AG04450 (cell line): ENCODE results near the gene GSAP. TPM values are rescaled to one million over a fixed set of nuclear protein-coding genes. Genes with fewer than 3 reads are reported as not detected.

Experiments
- CTCF ChIA-PET: fragments of 300-600, 350-600 bp; formaldehyde crosslinking; extraction: SDS; loops from one replicate; lab custom pipeline; 2022; ENCODE audit warnings: antibody characterized with exemption, inconsistent platforms; lab: Charles Lee
- POLR2A ChIA-PET: fragments of 350-600 bp; formaldehyde crosslinking; extraction: SDS; loops from one replicate; lab custom pipeline; 2021; ENCODE audit warnings: antibody characterized with exemption, inconsistent platforms; lab: Yijun Ruan, JAX
- DNase-seq: peaks from one replicate; pipeline ENCODE4 v3.0.0-alpha.2; 2011; ENCODE audit warnings: low read depth, low spot score
- H3K27ac ChIP-seq: one replicate; pipeline ENCODE4 v1.5.1; 2012; ENCODE audit warnings: low read depth, low read length, control low read depth
- H3K27me3 ChIP-seq: one replicate; pipeline ENCODE4 v1.6.0; 2012; ENCODE audit warnings: low read length; ENCODE audit not compliant: control insufficient read depth, insufficient read depth
- H3K4me3 ChIP-seq: 2 replicates; pipeline ENCODE4 v1.5.1; 2011; ENCODE audit warnings: mild to moderate bottlenecking, low read depth, low read length, control low read depth
- H3K9me3 ChIP-seq: 2 replicates; pipeline ENCODE4 v1.5.1; 2012; ENCODE audit warnings: low read length; ENCODE audit not compliant: control insufficient read depth, insufficient read depth
- CTCF ChIP-seq: IDR thresholded peaks from 2 replicates; pipeline ENCODE4 v1.5.1; 2011; ENCODE audit warnings: low read depth, low read length, control low read depth, inconsistent platforms
- polyA plus RNA-seq: library from polyadenylated mRNA; depleted of rRNA; stranded (reverse); fragments of >200 nt; gene quantifications from 2 replicates; pipeline ENCODE4 v1.2.3, GENCODE V29; 2011

The GSAP gene
- polyA plus RNA-seq, 1 experiment = 8.9 TPM

GRCh38 chr7:77290425-77290824 lies 125.7 kb downstream of the GSAP start:
- POLR2A ChIA-PET = no interaction called here
- H3K4me3 ChIP-seq = no peak overlapping the region
- no peaks in the 10 kb centered on the region for H3K27me3 ChIP-seq
- TF ChIP-seq CTCF = no peak
- DNase-seq = no peak
- H3K27ac ChIP-seq = no peak overlapping the region
- H3K9me3 ChIP-seq = peaks cover 8% of the 10 kb centered on the region; the same call in 1 of the 2 replicates
- CTCF ChIA-PET = no interaction called here

- no peak for TF ChIP-seq CTCF
- ChIA-PET POLR2A (no interaction called here), CTCF (interaction anchor here (1.3 kb wide), 1 partner anchor 43 kb away, joined by 3 read pairs; no protein-coding TSS in a partner anchor)
- H3K27me3 ChIP-seq = no peaks in the 10 kb centered on the region
- peaks cover 8% of the 10 kb centered on the region; the same call in 1 of the 2 replicates for H3K9me3 ChIP-seq
- no peak overlapping the region for H3K4me3 ChIP-seq
- no peak for DNase-seq
- H3K27ac ChIP-seq = no peak overlapping the region
Observed at GRCh38 chr7:77289387-77289786, 126.8 kb downstream of the GSAP start.

GRCh38 chr7:77288676-77289320 lies 127.4 kb downstream of the GSAP start:
- H3K27ac ChIP-seq = no peak overlapping the region
- DNase-seq = no peak
- no peak for TF ChIP-seq CTCF
- H3K27me3 ChIP-seq = no peaks in the 10 kb centered on the region
- ChIA-PET CTCF (interaction anchor here (1.3 kb wide), 1 partner anchor 43 kb away, joined by 3 read pairs; no protein-coding TSS in a partner anchor), POLR2A (no interaction called here)
- no peak overlapping the region for H3K4me3 ChIP-seq
- peaks cover 8% of the 10 kb centered on the region; the same call in 1 of the 2 replicates for H3K9me3 ChIP-seq

- no peak for TF ChIP-seq CTCF
- POLR2A ChIA-PET = no interaction called here
- H3K9me3 ChIP-seq = peaks cover 8% of the 10 kb centered on the region; the same call in 1 of the 2 replicates
- no peak overlapping the region for H3K27ac ChIP-seq
- no peak for DNase-seq
- no peak overlapping the region for H3K4me3 ChIP-seq
- no peaks in the 10 kb centered on the region for H3K27me3 ChIP-seq
- CTCF ChIA-PET = no interaction called here
Observed at GRCh38 chr7:77284616-77285015, 131.5 kb downstream of the GSAP start.

- no peak for TF ChIP-seq CTCF
- DNase-seq = no peak
- H3K4me3 ChIP-seq = no peak overlapping the region
- ChIA-PET CTCF (no interaction called here), POLR2A (no interaction called here)
- peaks cover 8% of the 10 kb centered on the region; the same call in 1 of the 2 replicates for H3K9me3 ChIP-seq
- no peaks in the 10 kb centered on the region for H3K27me3 ChIP-seq
- no peak overlapping the region for H3K27ac ChIP-seq
Observed at GRCh38 chr7:77284005-77284404, 132.1 kb downstream of the GSAP start.
